Measurements from ENCODE around the gene RNF138. TPM values are rescaled to one million over a fixed set of nuclear protein-coding genes. Genes with fewer than 3 reads are reported as not detected.
"Not testable (repeated sequence)": the region's sequence is repeated elsewhere in the genome, so short reads cannot be mapped to it uniquely, and the experiment has no call there.

RNF138 gene
- total RNA-seq, 4 donors from 2014 or later = 23.8 to 94.8 (median 38.7) TPM

GRCh38 chr18:32174719-32175118, 83.0 kb downstream of the RNF138 start:
- Histone ChIP-seq H3K4me3 (no peak overlapping the region), H3K27me3 (no peaks in the 10 kb centered on the region), H3K9me3 (no peaks in the 10 kb centered on the region), H3K4me1 (no peaks in the 10 kb centered on the region), H3K36me3 (no peaks in the 10 kb centered on the region), H3K27ac (no peak overlapping the region)
- no peak for DNase-seq
- intact Hi-C loops (cut with DNase I; ENCODE audit: low total_unique reads) = no loop called here
- no peak for TF ChIP-seq CTCF (IDR thresholded peaks at IDR 0.05)
- no peak for TF ChIP-seq POLR2A (IDR thresholded peaks at IDR 0.05)

- H3K36me3 ChIP-seq = no peaks in the 10 kb centered on the region
- no peak for DNase-seq
- H3K4me3 ChIP-seq = no peak overlapping the region
- H3K9me3 ChIP-seq = no peaks in the 10 kb centered on the region
- intact Hi-C loops (cut with DNase I; ENCODE audit: low total_unique reads) = no loop called here
- H3K4me1 ChIP-seq = no peaks in the 10 kb centered on the region
- no peak for TF ChIP-seq POLR2A (IDR thresholded peaks at IDR 0.05)
- no peak for TF ChIP-seq CTCF (IDR thresholded peaks at IDR 0.05)
- no peak overlapping the region for H3K27ac ChIP-seq
- H3K27me3 ChIP-seq = no peaks in the 10 kb centered on the region
These were observed 83.6 kb downstream of the RNF138 start for GRCh38 chr18:32175265-32175664.

GRCh38 chr18:32176745-32177144, 85.1 kb downstream of the RNF138 start:
- H3K4me3 ChIP-seq; H3K27ac ChIP-seq; DNase-seq; H3K9me3 ChIP-seq; H3K27me3 ChIP-seq; intact Hi-C loops (cut with DNase I; ENCODE audit: low total_unique reads); H3K4me1 ChIP-seq; H3K36me3 ChIP-seq: not testable (repeated sequence)

GRCh38 chr18:32177530-32177929, 85.9 kb downstream of the RNF138 start:
- TF ChIP-seq POLR2A (IDR thresholded peaks at IDR 0.05) = no peak
- no peak for TF ChIP-seq CTCF (IDR thresholded peaks at IDR 0.05)
- Histone ChIP-seq H3K4me1 (no peaks in the 10 kb centered on the region), H3K27ac (no peak overlapping the region), H3K36me3 (no peaks in the 10 kb centered on the region), H3K9me3 (no peaks in the 10 kb centered on the region), H3K27me3 (no peaks in the 10 kb centered on the region), H3K4me3 (no peak overlapping the region)
- intact Hi-C loops (cut with DNase I; ENCODE audit: low total_unique reads) = no loop called here
- DNase-seq = no peak

Small RNAs within 50 kb of the gene (small RNA-seq; reads per million reads assigned to genes)
- not detected for gene RNA5SP453

Other genes starting within 250 kb of the RNF138 start
- 10 to 100 TPM; 29.1 to 98.5 (median 53.0) TPM for gene TRAPPC8, start 148.7 kb upstream of the RNF138 start, total RNA-seq
- gene RNF125, start 73.0 kb upstream of the RNF138 start, total RNA-seq = 10 to 100 TPM in 1 of 4 donors, 1 to 10 TPM in 3; 1.5 to 16.2 (median 5.3) TPM
- not detected for gene MEP1B, start 98.2 kb downstream of the RNF138 start, total RNA-seq

Data from uterus (tissue), 4 donors.